ENCODE measurements around the gene KDM2B. TPM values are rescaled to one million over a fixed set of nuclear protein-coding genes. Genes with fewer than 3 reads are reported as not detected.

KDM2B gene
- polyA plus RNA-seq, 2 of the 4 experiments (the other 2 are of a cell fraction): 10.4 to 18.4 TPM

DNA sequence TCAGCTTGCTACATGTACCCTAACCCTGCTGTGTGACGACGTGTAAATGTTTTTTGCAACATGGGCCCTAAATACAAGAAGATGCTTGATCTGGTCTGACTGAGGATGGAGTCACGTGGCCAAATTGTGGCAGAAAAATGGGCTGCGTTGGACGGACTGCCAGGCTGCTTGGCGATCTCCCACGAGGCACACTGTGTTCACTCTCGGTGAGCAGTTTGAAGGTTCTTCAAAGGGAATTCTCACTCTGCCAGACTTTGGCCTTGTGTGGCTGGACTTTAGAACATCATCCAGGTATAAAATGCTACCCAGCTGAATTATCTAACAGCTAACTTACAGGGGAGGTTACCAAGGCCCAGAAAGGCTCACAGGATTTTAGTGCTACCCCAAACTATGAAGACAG, 85.1 kb downstream of the KDM2B start:
- Histone ChIP-seq H3K9me3 (no peaks in the 10 kb centered on the region), H3K4me2 (no peak overlapping the region), H3K4me1 (0 out of 3 replicates have a peak, but pooled peaks cover 3% of the 10 kb centered on the region), H3K4me3 (no peak overlapping the region), H3K27ac (no peak overlapping the region)
- ATAC-seq (no peak), DNase-seq (ENCODE audit: low read depth in 1 of 2, low spot score in 1 of 2) (no peak), FAIRE-seq (no peak)
- ChIA-PET CTCF (interaction anchor here (0.6 to 11.0 kb wide), 7 partner anchors 8 to 179 kb away, joined by 3 to 79 read pairs (median 4); no protein-coding TSS in a partner anchor), POLR2A (no interaction called here)
- no peak for TF ChIP-seq JUNB (IDR thresholded peaks at IDR 0.05)
- TF ChIP-seq BCL3 (IDR thresholded peaks at IDR 0.05): no peak
- TF ChIP-seq NR3C1 (IDR thresholded peaks at IDR 0.05): no peak
- TF ChIP-seq REST (IDR thresholded peaks at IDR 0.05): no peak
- no peak for TF ChIP-seq ESRRA (IDR thresholded peaks at IDR 0.05; ENCODE audit: borderline replicate concordance, low read length)
- TF ChIP-seq RFX5 (IDR thresholded peaks at IDR 0.05): no peak
- no peak for TF ChIP-seq SMC3 (IDR thresholded peaks at IDR 0.05)
- WGBS (ENCODE audit: missing lambda C conversion rate): 81% methylated on average over 8 of the region's 8 CpGs

DNA sequence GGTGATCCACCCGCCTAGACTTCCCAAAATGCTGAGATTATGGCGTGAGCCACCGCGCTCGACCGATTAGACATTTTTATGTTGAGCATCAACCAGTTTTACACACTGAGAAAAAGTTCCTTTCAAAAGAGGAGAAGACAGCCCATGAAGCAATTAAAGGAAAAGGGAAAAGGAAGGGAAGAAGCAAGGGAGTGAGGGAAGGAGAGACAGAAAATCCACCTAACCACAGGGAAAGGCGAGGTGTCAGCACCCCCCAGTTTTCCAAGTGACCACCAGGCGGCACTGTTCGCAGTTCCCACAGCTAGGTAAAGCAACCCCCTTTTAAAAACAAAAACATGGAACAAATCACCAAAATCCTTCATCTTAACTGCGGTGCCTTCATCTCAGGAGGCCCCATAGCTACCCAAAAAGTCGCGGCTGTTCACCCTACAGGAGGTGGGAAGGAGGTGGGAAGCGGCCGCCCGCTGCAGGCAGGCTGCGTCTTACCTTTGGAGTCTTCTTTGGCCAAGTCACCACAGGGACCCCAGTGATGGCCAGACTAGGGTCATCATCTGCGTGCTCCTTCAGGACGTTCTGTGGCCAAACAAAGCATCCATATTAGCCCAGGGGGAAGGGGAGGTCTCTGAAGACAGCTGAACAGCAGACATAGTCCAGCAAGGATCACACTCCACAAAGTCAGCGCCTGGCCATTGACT, 86.6 kb downstream of the KDM2B start:
- no peaks in the 10 kb centered on the region for H3K9me3 ChIP-seq
- no peak overlapping the region for H3K27ac ChIP-seq
- H3K4me3 ChIP-seq: no peak overlapping the region
- FAIRE-seq (no peak), ATAC-seq (peak; percentile 51 to 84; a peak in 4 of 6 replicates), DNase-seq (ENCODE audit: low read depth in 1 of 2, low spot score in 1 of 2) (peak; percentile 49 to 57)
- ChIA-PET CTCF (interaction anchor here (0.6 to 11.0 kb wide), 19 partner anchors 10 to 192 kb away, joined by 3 to 79 read pairs (median 4); partner anchors contain the start of genes MORN3 and ORAI1), POLR2A (interaction anchor here (0.6 to 0.9 kb wide), 2 partner anchors 24 to 26 kb away, joined by 3 to 4 read pairs; no protein-coding TSS in a partner anchor)
- H3K4me2 ChIP-seq: no peak overlapping the region
- TF ChIP-seq BCL3 (IDR thresholded peaks at IDR 0.05) (no peak), MAFK (IDR thresholded peaks at IDR 0.05; ENCODE audit: partially characterized antibody) (no peak), CTCF (IDR thresholded peaks at IDR 0.05) (peak; percentile 87), RAD21 (conservative IDR thresholded peaks at IDR 0.05 in 1 of 2, IDR thresholded peaks at IDR 0.05 in 1 of 2) (peak; percentile 32 to 54; a peak in 3 of 5 replicates), SMC3 (IDR thresholded peaks at IDR 0.05) (peak; percentile 41; the same call in 2 of the 3 replicates)
- TF ChIP-seq, protein P1, sequence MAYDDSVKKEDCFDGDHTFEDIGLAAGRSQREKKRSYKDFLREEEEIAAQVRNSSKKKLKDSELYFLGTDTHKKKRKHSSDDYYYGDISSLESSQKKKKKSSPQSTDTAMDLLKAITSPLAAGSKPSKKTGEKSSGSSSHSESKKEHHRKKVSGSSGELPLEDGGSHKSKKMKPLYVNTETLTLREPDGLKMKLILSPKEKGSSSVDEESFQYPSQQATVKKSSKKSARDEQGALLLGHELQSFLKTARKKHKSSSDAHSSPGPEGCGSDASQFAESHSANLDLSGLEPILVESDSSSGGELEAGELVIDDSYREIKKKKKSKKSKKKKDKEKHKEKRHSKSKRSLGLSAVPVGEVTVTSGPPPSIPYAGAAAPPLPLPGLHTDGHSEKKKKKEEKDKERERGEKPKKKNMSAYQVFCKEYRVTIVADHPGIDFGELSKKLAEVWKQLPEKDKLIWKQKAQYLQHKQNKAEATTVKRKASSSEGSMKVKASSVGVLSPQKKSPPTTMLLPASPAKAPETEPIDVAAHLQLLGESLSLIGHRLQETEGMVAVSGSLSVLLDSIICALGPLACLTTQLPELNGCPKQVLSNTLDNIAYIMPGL (CRISPR knock-in tag; IDR thresholded peaks at IDR 0.05; ENCODE audit: borderline replicate concordance): no peak
- WGBS (ENCODE audit: missing lambda C conversion rate): 73% methylated on average over 19 of the region's 19 CpGs
- no peaks in the 10 kb centered on the region for H3K4me1 ChIP-seq
